ENCODE results near the gene PKNOX2. TPM values are rescaled to one million over a fixed set of nuclear protein-coding genes. Genes with fewer than 3 reads are reported as not detected.

PKNOX2 gene
- total and polyA plus RNA-seq, 10 of the 15 experiments (the other 5 are each of a cell fraction or from before 2014, with no cell fraction given): not detected

- H3K9ac ChIP-seq (ENCODE audit: control insufficient read depth, insufficient read depth, low read length): no peak overlapping the region
- H3K36me3 ChIP-seq (ENCODE audit: control insufficient read depth in 2 of 2, insufficient read depth in 2 of 2, low read length in 1 of 2): no peaks in the 10 kb centered on the region
- no peaks in the 10 kb centered on the region for H3K4me1 ChIP-seq (ENCODE audit: control insufficient read depth, insufficient read depth, low read length)
- H3K27ac ChIP-seq (ENCODE audit: control insufficient read depth, insufficient read depth): no peak overlapping the region
- WGBS (ENCODE audit: insufficient coverage, insufficient replicate concordance, low lambda C conversion rate, missing lambda C conversion rate): 0% methylated on average over 1 of the region's 1 CpG
- H4K20me1 ChIP-seq (ENCODE audit: control insufficient read depth, insufficient read depth): no peaks in the 10 kb centered on the region
- ChIA-PET CTCF (no interaction called here), SMC1A (ENCODE audit: uncharacterized antibody, unreplicated experiment) (no interaction called here), POLR2A (no interaction called here), RAD21 (ENCODE audit: unreplicated experiment) (no interaction called here)
- no peak for TF ChIP-seq HCFC1 (IDR thresholded peaks at IDR 0.05; ENCODE audit: low read length)
- no peak for TF ChIP-seq FOXK2 (IDR thresholded peaks at IDR 0.05)
- TF ChIP-seq HDAC6 (IDR thresholded peaks at IDR 0.05; ENCODE audit: unreplicated experiment): no peak
- no peak for TF ChIP-seq BRCA1 (IDR thresholded peaks at IDR 0.05; ENCODE audit: low read depth, low read length)
- TF ChIP-seq KAT2A (conservative IDR thresholded peaks at IDR 0.05; ENCODE audit: control insufficient read depth, low read depth, low read length): no peak
- TF ChIP-seq KDM1A (IDR thresholded peaks at IDR 0.05; ENCODE audit: borderline replicate concordance): no peak
- TF ChIP-seq IKZF2 (IDR thresholded peaks at IDR 0.05): no peak
- no peak for TF ChIP-seq SREBF1 (IDR thresholded peaks at IDR 0.05; ENCODE audit: low read length)
- TF ChIP-seq MTA3 (IDR thresholded peaks at IDR 0.05; ENCODE audit: borderline replicate concordance, low read length): no peak
- no peak for TF ChIP-seq SUPT20H (IDR thresholded peaks at IDR 0.05; ENCODE audit: borderline replicate concordance, control insufficient read depth, low read depth, low read length)
- no peak for TF ChIP-seq NKRF (conservative IDR thresholded peaks at IDR 0.05)
- TF ChIP-seq HDAC2 (IDR thresholded peaks at IDR 0.05): no peak
- TF ChIP-seq NR2C1 (IDR thresholded peaks at IDR 0.05): no peak
- TF ChIP-seq E4F1 (IDR thresholded peaks at IDR 0.05; ENCODE audit: borderline replicate concordance, partially characterized antibody): no peak
- TF ChIP-seq RAD21 (IDR thresholded peaks at IDR 0.05; ENCODE audit: insufficient read depth, low read depth, low read length): no peak
- no peak for TF ChIP-seq CEBPB (IDR thresholded peaks at IDR 0.05; ENCODE audit: borderline replicate concordance in 1 of 2, low read depth in 2 of 2, low read length in 2 of 2)
- TF ChIP-seq CHD2 (IDR thresholded peaks at IDR 0.05; ENCODE audit: borderline replicate concordance, low read depth, low read length): no peak
- no peak for TF ChIP-seq SPI1 (IDR thresholded peaks at IDR 0.05; ENCODE audit: borderline replicate concordance, insufficient read depth, low read depth, low read length)
- in situ Hi-C loops (cut with MboI) (no loop called here), intact Hi-C loops (cut with micrococcal nuclease; ENCODE audit: unreplicated experiment) (no loop called here)
- FAIRE-seq (no peak), DNase-seq (ENCODE audit: low read depth, low spot score) (no peak), ATAC-seq (no peak)
- BruUV-seq (replicated peaks): no TSS peak
- no peaks in the 10 kb centered on the region for H3K9me3 ChIP-seq (replicated peaks; ENCODE audit: control insufficient read depth, insufficient read depth, low read length)
- no peak overlapping the region for H3K4me3 ChIP-seq
- H3K4me2 ChIP-seq (ENCODE audit: control insufficient read depth, insufficient read depth): no peak overlapping the region
- H3K79me2 ChIP-seq (ENCODE audit: control insufficient read depth, insufficient read depth, low read length): no peaks in the 10 kb centered on the region
- no peak overlapping the region for H2AFZ ChIP-seq (ENCODE audit: control insufficient read depth, low read depth, low read length)
- H3K27me3 ChIP-seq (replicated peaks in 1 of 2; ENCODE audit: control insufficient read depth in 2 of 2, insufficient read depth in 2 of 2, low read length in 1 of 2): peaks cover 5 to 15% of the 10 kb centered on the region in 2 experiments; a peak in 3 of 4 replicates
Observed at GRCh38 chr11:125328225-125328580, 163.7 kb downstream of the PKNOX2 start.

Data from GM12878 (cell line).